ENCODE results near the gene FBXO47. TPM values are rescaled to one million over a fixed set of nuclear protein-coding genes. Genes with fewer than 3 reads are reported as not detected.

FBXO47 gene
- total and polyA plus RNA-seq, 9 of the 15 experiments (the other 6 are each of a cell fraction or from before 2014, with no cell fraction given) = not detected

GRCh38 chr17:39001703-39002637, 34.8 kb upstream of the FBXO47 start (continued):
- TF ChIP-seq ZNF592 (IDR thresholded peaks at IDR 0.05) (0 out of 2 replicates have a peak, but pooled peaks have one; percentile 14), ZNF740 (CRISPR knock-in tag; IDR thresholded peaks at IDR 0.05) (no peak), ZNF740 (tag; IDR thresholded peaks at IDR 0.05) (no peak), WHSC1 (IDR thresholded peaks at IDR 0.05; ENCODE audit: low read length) (no peak), KAT2B (IDR thresholded peaks at IDR 0.05; ENCODE audit: low read depth, low read length) (no peak), ZMIZ1 (IDR thresholded peaks at IDR 0.05; ENCODE audit: low read depth in 2 of 2, low read length in 2 of 2) (no peak), USF2 (CRISPR knock-in tag; IDR thresholded peaks at IDR 0.05) (no peak), ZNF41 (CRISPR knock-in tag; conservative IDR thresholded peaks at IDR 0.05) (no peak), SAFB2 (IDR thresholded peaks at IDR 0.05; ENCODE audit: borderline replicate concordance, low read depth, low read length, severe bottlenecking) (no peak), FOS (IDR thresholded peaks at IDR 0.05; ENCODE audit: extremely low read depth, insufficient read length) (peak; percentile 44), POLR2B (IDR thresholded peaks at IDR 0.05; ENCODE audit: low read depth, partially characterized antibody) (no peak), IRF9 (tag; IDR thresholded peaks at IDR 0.05) (no peak), HDGF (IDR thresholded peaks at IDR 0.05) (0 out of 2 replicates have a peak, but pooled peaks have one; percentile 26), HDAC1 (IDR thresholded peaks at IDR 0.05) (0 out of 4 replicates have a peak, but pooled peaks of 1 of the 2 experiments have one; percentile 19), HDAC8 (tag; IDR thresholded peaks at IDR 0.05) (no peak), NELFE (IDR thresholded peaks at IDR 0.05; ENCODE audit: insufficient read depth, insufficient read length) (no peak)

Measured in K562 (cell line).